Pons (tissue), 1 donor: ENCODE results near the gene NR3C1.

Experiments used
- DNase-seq: peaks from one replicate; pipeline ENCODE4 v3.0.0-alpha.2; 2016; ENCODE audit warnings: low spot score

The NR3C1 gene

GRCh38 chr5:143231973-143232812 lies 171.3 kb downstream of the NR3C1 start:
- no peak for DNase-seq

GRCh38 chr5:143231416-143231815 lies 172.1 kb downstream of the NR3C1 start:
- DNase-seq = no peak

GRCh38 chr5:143230676-143230996 lies 172.8 kb downstream of the NR3C1 start:
- DNase-seq = no peak

GRCh38 chr5:143229896-143230675 lies 173.4 kb downstream of the NR3C1 start:
- DNase-seq = no peak

- no peak for DNase-seq
These were observed 174.0 kb downstream of the NR3C1 start for GRCh38 chr5:143229426-143229895.

- no peak for DNase-seq
These were observed 174.7 kb downstream of the NR3C1 start for GRCh38 chr5:143228597-143229293.
